NCI-H1436 treated with DMSO at 0.1 percent for 48 hours (cell line): ENCODE measurements around the gene IRGQ.
"Not testable (repeated sequence)": the region's sequence is repeated elsewhere in the genome, so short reads cannot be mapped to it uniquely, and the experiment has no call there.

ENCODE experiments used
- DNase-seq: peaks from one replicate; lab custom pipeline; 2025; lab: John Stamatoyannopoulos, UW

The IRGQ gene, protein sequence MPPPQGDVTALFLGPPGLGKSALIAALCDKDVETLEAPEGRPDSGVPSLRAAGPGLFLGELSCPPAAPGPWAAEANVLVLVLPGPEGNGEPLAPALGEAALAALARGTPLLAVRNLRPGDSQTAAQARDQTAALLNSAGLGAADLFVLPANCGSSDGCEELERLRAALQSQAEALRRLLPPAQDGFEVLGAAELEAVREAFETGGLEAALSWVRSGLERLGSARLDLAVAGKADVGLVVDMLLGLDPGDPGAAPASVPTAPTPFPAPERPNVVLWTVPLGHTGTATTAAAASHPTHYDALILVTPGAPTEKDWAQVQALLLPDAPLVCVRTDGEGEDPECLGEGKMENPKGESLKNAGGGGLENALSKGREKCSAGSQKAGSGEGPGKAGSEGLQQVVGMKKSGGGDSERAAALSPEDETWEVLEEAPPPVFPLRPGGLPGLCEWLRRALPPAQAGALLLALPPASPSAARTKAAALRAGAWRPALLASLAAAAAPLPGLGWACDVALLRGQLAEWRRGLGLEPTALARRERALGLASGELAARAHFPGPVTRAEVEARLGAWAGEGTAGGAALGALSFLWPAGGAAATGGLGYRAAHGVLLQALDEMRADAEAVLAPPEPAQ

DNA sequence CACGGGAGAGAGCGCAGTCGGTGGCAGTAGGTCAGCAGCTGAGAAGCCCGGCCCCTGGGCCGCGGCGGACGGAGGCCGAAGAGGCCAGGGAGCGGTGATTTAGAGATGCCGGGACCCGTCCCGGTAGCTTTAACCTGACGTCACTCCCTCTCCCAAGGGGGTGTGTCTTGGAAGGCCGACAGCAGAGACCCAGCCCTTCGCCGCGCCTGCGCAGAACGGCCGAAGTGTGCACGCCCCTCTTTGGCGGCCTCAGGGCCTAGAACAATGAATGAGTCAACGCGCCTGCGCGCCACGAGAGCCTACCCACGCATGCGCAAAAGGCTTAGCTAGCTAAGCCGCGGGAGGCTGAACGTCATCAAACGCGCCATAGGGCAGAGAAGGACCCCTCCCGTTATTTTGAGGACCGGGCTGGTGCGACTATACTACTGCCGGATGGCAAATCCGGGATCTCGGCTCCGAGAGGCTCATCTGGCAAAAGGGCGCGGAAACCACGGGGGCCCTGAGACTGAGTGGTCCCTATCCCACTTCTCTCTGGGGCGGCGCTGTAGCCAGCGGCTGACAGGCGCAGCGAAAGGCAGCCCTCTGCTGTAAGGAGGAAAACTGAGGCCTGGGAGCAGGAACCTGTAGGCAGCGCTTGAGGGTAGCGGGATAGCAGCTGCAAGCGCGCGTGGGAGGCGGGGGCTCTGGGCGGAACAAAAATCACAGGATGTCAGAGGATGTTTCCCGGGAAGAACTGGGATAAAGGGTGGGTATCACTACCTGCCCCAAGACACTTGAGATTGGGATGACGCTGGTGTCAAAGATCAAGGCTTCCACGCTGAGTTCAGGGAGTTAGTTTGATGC, at the start of gene IRGQ, which contains the start of gene ZNF576:
IRGQ (minus strand) TSS at position 136 of the 843 bp plus-strand sequence. CDS start 796 bp downstream, outside the sequence.
ZNF576 (plus strand) TSS at position 597 of the 843 bp plus-strand sequence. CDS start 514 bp downstream, outside the sequence.
- peak; percentile 94 for DNase-seq

DNA sequence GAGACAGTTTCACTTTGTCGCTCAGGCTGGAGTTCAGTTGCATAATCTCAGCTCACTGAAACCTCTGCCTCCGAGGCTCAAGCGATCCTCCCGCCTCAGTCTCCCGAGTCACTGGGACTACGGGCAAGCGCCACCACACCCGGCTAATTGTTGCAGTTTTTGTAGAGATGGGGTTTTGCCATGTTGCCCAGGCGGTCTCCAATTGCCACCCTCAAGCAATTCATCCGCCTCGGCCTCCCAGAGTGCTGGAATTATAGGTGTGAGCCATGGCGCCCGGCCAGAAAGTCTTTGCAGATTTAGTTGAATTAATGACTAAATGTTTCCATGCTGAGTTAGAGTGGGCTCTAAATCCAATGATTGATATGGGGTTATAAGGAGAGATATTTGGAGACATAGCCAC, 48.2 kb upstream of the IRGQ start:
- no peak for DNase-seq

GRCh38 chr19:43643326-43643725, 47.4 kb upstream of the IRGQ start:
- DNase-seq: no peak

GRCh38 chr19:43642531-43642930, 46.6 kb upstream of the IRGQ start:
- no peak for DNase-seq

DNA sequence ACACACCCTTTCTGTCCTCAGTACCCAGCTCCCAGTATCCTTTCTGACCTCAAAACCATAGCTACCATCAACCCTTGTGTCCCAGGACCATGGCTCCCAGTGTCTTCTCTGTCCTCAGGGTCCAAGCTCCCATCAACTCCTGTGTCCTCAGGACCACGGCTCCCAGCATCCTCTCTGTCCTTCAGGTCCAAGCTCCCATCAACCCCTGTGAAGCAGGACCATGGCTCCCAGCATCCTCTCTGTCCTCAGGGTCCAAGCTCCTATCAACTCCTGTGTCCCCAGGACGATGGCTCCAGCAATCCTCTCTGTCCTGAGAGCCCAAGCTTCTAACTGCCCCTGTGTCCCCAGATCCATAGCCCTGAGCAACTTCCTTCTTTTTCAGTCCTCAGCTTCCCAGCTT, 45.4 kb upstream of the IRGQ start:
- no peak for DNase-seq

GRCh38 chr19:43640424-43640757, 44.5 kb upstream of the IRGQ start:
- DNase-seq: no peak

GRCh38 chr19:43639519-43640423, 43.8 kb upstream of the IRGQ start, which contains the start of gene CADM4:
Gene CADM4, minus strand, starts transcription at chr19:43639850. Its CDS starts 60 bp downstream, at chr19:43639790.
- DNase-seq: no peak

GRCh38 chr19:43638995-43639518, 43.1 kb upstream of the IRGQ start:
- DNase-seq: no peak

- DNase-seq: no peak
These were observed 42.5 kb upstream of the IRGQ start for GRCh38 chr19:43638214-43638994.

GRCh38 chr19:43636121-43636683, 40.3 kb upstream of the IRGQ start:
- no peak for DNase-seq

DNA sequence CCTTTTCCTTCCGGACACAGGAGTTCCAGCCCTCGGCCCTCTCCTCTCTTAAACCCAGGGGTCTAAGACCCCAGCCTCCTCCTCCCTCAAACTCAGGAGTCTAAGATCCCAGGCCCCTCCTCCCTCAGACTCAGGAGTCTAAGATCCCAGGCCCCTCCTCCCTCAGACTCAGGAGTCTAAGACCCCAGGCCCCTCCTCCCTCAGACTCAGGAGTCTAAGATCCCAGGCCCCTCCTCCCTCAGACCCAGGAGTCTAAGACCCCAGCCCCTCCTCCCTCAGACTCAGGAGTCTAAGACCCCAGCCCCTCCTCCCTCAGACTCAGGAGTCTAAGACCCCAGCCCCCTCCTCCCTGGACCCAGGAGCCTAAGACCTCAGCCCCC, 39.6 kb upstream of the IRGQ start:
- DNase-seq: not testable (repeated sequence)

GRCh38 chr19:43634872-43635560, 39.1 kb upstream of the IRGQ start:
- no peak for DNase-seq

- no peak for DNase-seq
These were observed 38.6 kb upstream of the IRGQ start for GRCh38 chr19:43634506-43634871.

DNA sequence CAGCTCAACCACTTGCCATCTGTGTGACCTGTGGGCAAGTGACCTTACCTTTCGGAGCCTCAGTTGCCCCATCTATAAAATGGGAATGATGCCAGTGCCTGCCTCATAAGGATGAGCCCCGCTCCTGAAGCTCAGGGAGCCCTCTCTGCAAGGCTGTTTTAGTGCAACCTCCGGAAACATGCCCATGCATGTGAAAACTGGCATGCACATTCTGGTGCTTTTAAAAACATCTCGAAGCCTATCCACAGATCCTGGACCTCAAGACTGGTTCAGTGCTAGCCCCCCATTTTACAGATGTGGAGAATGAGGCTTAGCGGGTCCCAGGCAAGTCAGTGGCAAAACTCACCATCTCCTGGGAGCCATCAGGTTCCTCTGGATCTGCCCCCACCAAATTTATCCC, 38.1 kb upstream of the IRGQ start:
- DNase-seq: no peak

DNA sequence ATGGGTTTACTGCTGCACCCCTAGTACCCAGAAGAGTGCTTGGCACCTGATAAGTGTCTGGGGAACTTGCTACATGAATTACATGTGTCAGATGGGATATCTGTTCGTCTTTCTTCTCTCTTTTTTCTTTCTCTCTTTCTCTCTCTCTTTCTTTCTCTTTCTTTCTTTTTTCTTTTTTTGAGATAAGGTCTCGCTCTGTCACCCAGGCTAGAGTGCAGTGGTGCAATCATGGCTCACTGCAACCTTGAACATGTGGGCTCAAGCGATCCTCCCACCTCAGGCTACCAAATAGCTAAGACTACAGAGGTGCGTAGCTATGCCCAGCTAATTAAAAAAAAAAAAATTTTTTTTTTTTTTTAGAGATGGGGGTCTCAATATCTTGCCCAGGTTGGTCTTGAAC, 37.6 kb upstream of the IRGQ start:
- DNase-seq: no peak

GRCh38 chr19:43631491-43631890, 35.6 kb upstream of the IRGQ start:
- no peak for DNase-seq

- no peak for DNase-seq
These were observed 32.9 kb upstream of the IRGQ start for GRCh38 chr19:43628646-43629326.

DNA sequence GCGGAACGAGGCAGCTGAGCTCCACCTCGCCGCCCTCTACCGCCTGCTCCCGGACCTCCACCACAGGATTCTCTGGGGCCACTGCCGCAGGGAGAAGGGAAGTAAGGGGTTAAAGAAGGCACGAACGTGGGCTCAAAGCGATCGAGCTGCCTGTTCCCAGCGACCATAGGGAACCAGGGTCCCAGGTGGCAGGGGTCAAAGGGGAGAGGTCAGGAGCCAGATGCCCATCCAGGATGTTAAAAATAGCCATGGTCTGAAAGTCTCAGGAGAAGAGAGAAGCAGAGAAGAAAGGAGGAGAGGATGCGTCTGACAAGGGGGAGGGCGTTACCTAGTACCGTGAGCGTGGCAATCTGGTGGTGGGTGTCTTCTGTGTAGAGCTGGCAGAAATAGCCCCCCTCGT, 30.9 kb upstream of the IRGQ start:
- no peak for DNase-seq
